Left renal cortex interstitium (tissue), 4 donors: Measurements from ENCODE around the gene MAP7. TPM values are rescaled to one million over a fixed set of nuclear protein-coding genes. Genes with fewer than 3 reads are reported as not detected.

Experiments
- DNase-seq, 4 donors: peaks; one replicate each; pipeline ENCODE4 v3.0.0-alpha.2; 2013; ENCODE audit warnings: low read depth in 4 of 4, low spot score in 2 of 4, missing footprints in 1 of 4
- polyA plus RNA-seq, 4 donors: library from polyadenylated mRNA; unstranded; fragments of 120-200 nt; gene quantifications; one replicate each; pipeline ENCODE4 v1.2.1, GENCODE V29; 2013; ENCODE audit not compliant: insufficient read length in 4 of 4

Gene MAP7
- polyA plus RNA-seq, 4 donors, result 28.2 to 39.2 (median 34.9) TPM

GRCh38 chr6:136429264-136430065 lies 120.8 kb downstream of the MAP7 start:
- DNase-seq, result no peak

- DNase-seq, result no peak
Observed at GRCh38 chr6:136427378-136427717, 122.9 kb downstream of the MAP7 start.

GRCh38 chr6:136426627-136427377 lies 123.4 kb downstream of the MAP7 start:
- no peak for DNase-seq

- no peak for DNase-seq
Observed at GRCh38 chr6:136425793-136426192, 124.4 kb downstream of the MAP7 start.

- DNase-seq, result no peak
Observed at GRCh38 chr6:136424901-136425300, 125.3 kb downstream of the MAP7 start.

- no peak for DNase-seq
Observed at GRCh38 chr6:136424450-136424849, 125.8 kb downstream of the MAP7 start.

- DNase-seq, result no peak
Observed at GRCh38 chr6:136421537-136422158, 128.6 kb downstream of the MAP7 start.

GRCh38 chr6:136420853-136421252 lies 129.4 kb downstream of the MAP7 start:
- no peak for DNase-seq

GRCh38 chr6:136415351-136416007 lies 134.7 kb downstream of the MAP7 start:
- no peak for DNase-seq

GRCh38 chr6:136412410-136412809 lies 137.8 kb downstream of the MAP7 start:
- DNase-seq, result no peak

GRCh38 chr6:136411453-136412354 lies 138.5 kb downstream of the MAP7 start:
- DNase-seq, result no peak

- no peak for DNase-seq
Observed at GRCh38 chr6:136411025-136411325, 139.2 kb downstream of the MAP7 start.

- no peak for DNase-seq
Observed at GRCh38 chr6:136410201-136411024, 139.8 kb downstream of the MAP7 start.

- DNase-seq, result no peak
Observed at GRCh38 chr6:136409597-136409996, 140.6 kb downstream of the MAP7 start.

- DNase-seq, result no peak
Observed at GRCh38 chr6:136408204-136408603, 142.0 kb downstream of the MAP7 start.

GRCh38 chr6:136405420-136406029 lies 144.7 kb downstream of the MAP7 start:
- DNase-seq, result no peak

GRCh38 chr6:136404627-136405419 lies 145.4 kb downstream of the MAP7 start:
- no peak for DNase-seq

- DNase-seq, result no peak
Observed at GRCh38 chr6:136404007-136404406, 146.2 kb downstream of the MAP7 start.
